Retinal pigment epithelial cell (primary cell): ENCODE data around the gene EFCAB8.
"Not testable (repeated sequence)": the region's sequence is repeated elsewhere in the genome, so short reads cannot be mapped to it uniquely, and the experiment has no call there.

Experiments
- DNase-seq: peaks from one replicate; pipeline ENCODE4 v3.0.0-alpha.2; 2010; ENCODE audit warnings: low read depth
- H3K4me3 ChIP-seq: 2 replicates; pipeline ENCODE4 v1.5.1; 2011; ENCODE audit warnings: mild to moderate bottlenecking, low read length, control low read depth, moderate library complexity
- CTCF ChIP-seq: conservative IDR thresholded peaks from 2 replicates; pipeline ENCODE4 v1.5.1; 2011; ENCODE audit warnings: low read depth, low read length, control low read depth, inconsistent platforms

The EFCAB8 gene

GRCh38 chr20:32903666-32904175 lies 45.0 kb downstream of the EFCAB8 start:
- DNase-seq, result no peak
- no peak for TF ChIP-seq CTCF
- H3K4me3 ChIP-seq, result no peak overlapping the region

- not testable (repeated sequence) for H3K4me3 ChIP-seq, DNase-seq
Observed at GRCh38 chr20:32904678-32905077, 46.0 kb downstream of the EFCAB8 start.

GRCh38 chr20:32906200-32906599 lies 47.5 kb downstream of the EFCAB8 start:
- TF ChIP-seq CTCF, result no peak
- no peak for DNase-seq
- no peak overlapping the region for H3K4me3 ChIP-seq

GRCh38 chr20:32906871-32907495 lies 48.3 kb downstream of the EFCAB8 start:
- H3K4me3 ChIP-seq, result no peak overlapping the region
- no peak for TF ChIP-seq CTCF
- no peak for DNase-seq

GRCh38 chr20:32907886-32908285 lies 49.2 kb downstream of the EFCAB8 start:
- TF ChIP-seq CTCF, result no peak
- DNase-seq, result no peak
- H3K4me3 ChIP-seq, result no peak overlapping the region

GRCh38 chr20:32908334-32909292 lies 49.9 kb downstream of the EFCAB8 start:
- TF ChIP-seq CTCF, result no peak
- no peak overlapping the region for H3K4me3 ChIP-seq
- DNase-seq, result no peak

GRCh38 chr20:32909451-32909850 lies 50.7 kb downstream of the EFCAB8 start:
- no peak overlapping the region for H3K4me3 ChIP-seq
- no peak for TF ChIP-seq CTCF
- DNase-seq, result no peak
